ENCODE data around the gene PAF1.

Gene PAF1

GRCh38 chr19:39372941-39373340 lies 18.0 kb downstream of the PAF1 start:
- no peak for TF ChIP-seq GATA1 (IDR thresholded peaks at IDR 0.05; ENCODE audit: low read depth, low read length)
- TF ChIP-seq POLR2A (IDR thresholded peaks at IDR 0.05; ENCODE audit: low read length) = no peak
- no peak for DNase-seq

- DNase-seq = no peak
- TF ChIP-seq POLR2A (IDR thresholded peaks at IDR 0.05; ENCODE audit: low read length) (no peak), GATA1 (IDR thresholded peaks at IDR 0.05; ENCODE audit: low read depth, low read length) (no peak)
These were observed 18.7 kb downstream of the PAF1 start for GRCh38 chr19:39372047-39372802.

GRCh38 chr19:39370735-39371134 lies 20.2 kb downstream of the PAF1 start:
- TF ChIP-seq GATA1 (IDR thresholded peaks at IDR 0.05; ENCODE audit: low read depth, low read length) (no peak), POLR2A (IDR thresholded peaks at IDR 0.05; ENCODE audit: low read length) (no peak)
- DNase-seq = no peak

GRCh38 chr19:39369200-39369599 lies 21.7 kb downstream of the PAF1 start:
- TF ChIP-seq POLR2A (IDR thresholded peaks at IDR 0.05; ENCODE audit: low read length) (no peak), GATA1 (IDR thresholded peaks at IDR 0.05; ENCODE audit: low read depth, low read length) (no peak)
- DNase-seq = no peak

- no peak for DNase-seq
- no peak for TF ChIP-seq POLR2A (IDR thresholded peaks at IDR 0.05; ENCODE audit: low read length)
- TF ChIP-seq GATA1 (IDR thresholded peaks at IDR 0.05; ENCODE audit: low read depth, low read length) = no peak
These were observed 25.4 kb downstream of the PAF1 start for GRCh38 chr19:39365531-39365930.

GRCh38 chr19:39363901-39364457 lies 26.9 kb downstream of the PAF1 start:
- TF ChIP-seq POLR2A (IDR thresholded peaks at IDR 0.05; ENCODE audit: low read length) = no peak
- TF ChIP-seq GATA1 (IDR thresholded peaks at IDR 0.05; ENCODE audit: low read depth, low read length) = no peak
- DNase-seq = peak; percentile 56 to 73

GRCh38 chr19:39362682-39363657 lies 27.9 kb downstream of the PAF1 start:
- DNase-seq = peak in 1 of 2 experiments; percentile 23
- TF ChIP-seq POLR2A (IDR thresholded peaks at IDR 0.05; ENCODE audit: low read length) = no peak
- TF ChIP-seq GATA1 (IDR thresholded peaks at IDR 0.05; ENCODE audit: low read depth, low read length) = no peak

- DNase-seq = peak in 1 of 2 experiments; percentile 46
- no peak for TF ChIP-seq POLR2A (IDR thresholded peaks at IDR 0.05; ENCODE audit: low read length)
- TF ChIP-seq GATA1 (IDR thresholded peaks at IDR 0.05; ENCODE audit: low read depth, low read length) = no peak
These were observed 30.3 kb downstream of the PAF1 start for GRCh38 chr19:39360599-39360998.

GRCh38 chr19:39359026-39359425 lies 31.9 kb downstream of the PAF1 start:
- TF ChIP-seq GATA1 (IDR thresholded peaks at IDR 0.05; ENCODE audit: low read depth, low read length) (no peak), POLR2A (IDR thresholded peaks at IDR 0.05; ENCODE audit: low read length) (no peak)
- no peak for DNase-seq

- TF ChIP-seq GATA1 (IDR thresholded peaks at IDR 0.05; ENCODE audit: low read depth, low read length) = no peak
- TF ChIP-seq POLR2A (IDR thresholded peaks at IDR 0.05; ENCODE audit: low read length) = no peak
- DNase-seq = no peak
These were observed 34.3 kb downstream of the PAF1 start for GRCh38 chr19:39356647-39357046.

GRCh38 chr19:39356073-39356472 lies 34.8 kb downstream of the PAF1 start:
- no peak for DNase-seq
- no peak for TF ChIP-seq POLR2A (IDR thresholded peaks at IDR 0.05; ENCODE audit: low read length)
- TF ChIP-seq GATA1 (IDR thresholded peaks at IDR 0.05; ENCODE audit: low read depth, low read length) = no peak

- DNase-seq = no peak
- TF ChIP-seq POLR2A (IDR thresholded peaks at IDR 0.05; ENCODE audit: low read length) = no peak
- TF ChIP-seq GATA1 (IDR thresholded peaks at IDR 0.05; ENCODE audit: low read depth, low read length) = no peak
These were observed 35.7 kb downstream of the PAF1 start for GRCh38 chr19:39355253-39355652.

GRCh38 chr19:39352381-39353255 lies 38.3 kb downstream of the PAF1 start:
- peak in 1 of 2 experiments; percentile 49 for DNase-seq
- no peak for TF ChIP-seq GATA1 (IDR thresholded peaks at IDR 0.05; ENCODE audit: low read depth, low read length)
- no peak for TF ChIP-seq POLR2A (IDR thresholded peaks at IDR 0.05; ENCODE audit: low read length)
